LNCAP (cell line): ENCODE results near the gene OTOR.

Experiments
- CTCF ChIP-seq: fragments of 450-650 bp; IDR thresholded peaks from 2 replicates; pipeline ENCODE4 v1.5.1; 2017; ENCODE audit warnings: mild to moderate bottlenecking

OTOR gene

GRCh38 chr20:16771213-16771612 is 23.1 kb downstream of the OTOR start:
- TF ChIP-seq CTCF: no peak

GRCh38 chr20:16775961-16776360 is 27.8 kb downstream of the OTOR start:
- no peak for TF ChIP-seq CTCF

GRCh38 chr20:16777126-16777525 is 29.0 kb downstream of the OTOR start:
- no peak for TF ChIP-seq CTCF

- TF ChIP-seq CTCF: no peak
Observed at GRCh38 chr20:16778159-16778558, 30.0 kb downstream of the OTOR start.

GRCh38 chr20:16781496-16781895 is 33.3 kb downstream of the OTOR start:
- TF ChIP-seq CTCF: no peak

- TF ChIP-seq CTCF: no peak
Observed at GRCh38 chr20:16785226-16785625, 37.1 kb downstream of the OTOR start.
